NCI-H1694 treated with DMSO at 0.1 percent for 48 hours (cell line): ENCODE data around the gene CDH23.

Experiments used
- DNase-seq: peaks from one replicate; lab custom pipeline; 2025; lab: John Stamatoyannopoulos, UW

CDH23 gene

GRCh38 chr10:71660313-71660712, 263.6 kb downstream of the CDH23 start:
- DNase-seq = no peak

- DNase-seq = no peak
These were observed 264.4 kb downstream of the CDH23 start for GRCh38 chr10:71661060-71661622.

- DNase-seq = no peak
These were observed 265.1 kb downstream of the CDH23 start for GRCh38 chr10:71661779-71662336.

GRCh38 chr10:71663311-71663710, 266.6 kb downstream of the CDH23 start:
- DNase-seq = no peak

- DNase-seq = no peak
These were observed 267.9 kb downstream of the CDH23 start for GRCh38 chr10:71664585-71664984.

GRCh38 chr10:71665456-71665855, 268.7 kb downstream of the CDH23 start:
- DNase-seq = no peak

GRCh38 chr10:71666639-71667386, 270.1 kb downstream of the CDH23 start:
- no peak for DNase-seq

- DNase-seq = no peak
These were observed 270.6 kb downstream of the CDH23 start for GRCh38 chr10:71667387-71667752.

GRCh38 chr10:71671994-71672946, 275.6 kb downstream of the CDH23 start:
- DNase-seq = no peak

- DNase-seq = no peak
These were observed 278.7 kb downstream of the CDH23 start for GRCh38 chr10:71675295-71675970.

- DNase-seq = no peak
These were observed 280.5 kb downstream of the CDH23 start for GRCh38 chr10:71677261-71677660.

- no peak for DNase-seq
These were observed 281.5 kb downstream of the CDH23 start for GRCh38 chr10:71678057-71678805.

GRCh38 chr10:71679425-71679824, 282.7 kb downstream of the CDH23 start:
- DNase-seq = no peak

GRCh38 chr10:71681977-71682376, 285.3 kb downstream of the CDH23 start:
- DNase-seq = no peak

GRCh38 chr10:71683301-71683700, 286.6 kb downstream of the CDH23 start:
- no peak for DNase-seq

GRCh38 chr10:71684356-71685173, 287.8 kb downstream of the CDH23 start:
- no peak for DNase-seq

- no peak for DNase-seq
These were observed 289.0 kb downstream of the CDH23 start for GRCh38 chr10:71685554-71686232.

GRCh38 chr10:71687077-71687476, 290.4 kb downstream of the CDH23 start:
- DNase-seq = no peak

- DNase-seq = no peak
These were observed 290.8 kb downstream of the CDH23 start for GRCh38 chr10:71687480-71687879.

GRCh38 chr10:71688256-71688655, 291.5 kb downstream of the CDH23 start:
- no peak for DNase-seq
